Gastrocnemius medialis (tissue), 4 donors: Measurements from ENCODE around the gene PSMG4. TPM values are rescaled to one million over a fixed set of nuclear protein-coding genes. Genes with fewer than 3 reads are reported as not detected.

Source experiments
- ATAC-seq, 2 donors: fragments of 150-250 bp; one replicate each; pipeline ENCODE4 v1.9.1; 2016
- DNase-seq, 2 donors: peaks; one replicate each; pipeline ENCODE4 v3.0.0-alpha.2; 2019
- H3K27ac ChIP-seq, 4 donors: fragments of 200-600 bp; sonication (generic); 1 replicate in 1 of 4; 2 replicates in 3 of 4; pipeline ENCODE4 v1.5.1; 2016 to 2018; ENCODE audit warnings: mild to moderate bottlenecking in 2 of 4, moderate library complexity in 1 of 4
- H3K27me3 ChIP-seq, 3 donors: fragments of 200-600 bp; sonication (generic) in 2 of 3; 1 replicate in 1 of 3; 2 replicates in 2 of 3; pipeline versions ENCODE4 v1.5.1 to v1.6.0; 2016 to 2019; ENCODE audit warnings: mild to moderate bottlenecking in 1 of 3, moderate library complexity in 1 of 3
- H3K36me3 ChIP-seq, 2 donors: fragments of 200-600 bp; sonication (generic) in 1 of 2; one replicate each; pipeline ENCODE4 v1.5.1; 2017 to 2018
- H3K4me1 ChIP-seq, 2 donors: fragments of 200-600 bp; sonication (generic) in 1 of 2; one replicate each; pipeline ENCODE4 v1.5.1; 2016 to 2017; ENCODE audit warnings: mild to moderate bottlenecking in 2 of 2
- H3K4me3 ChIP-seq, 4 donors: fragments of 200-600 bp; sonication (generic) in 3 of 4; 1 replicate in 1 of 4; 2 replicates in 3 of 4; pipeline ENCODE4 v1.5.1; 2016 to 2019; ENCODE audit warnings: mild to moderate bottlenecking in 2 of 4
- H3K9me3 ChIP-seq, 3 donors: fragments of 200-600 bp; sonication (generic) in 2 of 3; 1 replicate in 1 of 3; 2 replicates in 2 of 3; pipeline ENCODE4 v1.5.1; 2016 to 2019
- POLR2A ChIP-seq, 2 donors: fragments of 450-650 bp; IDR thresholded peaks; one replicate each; pipeline ENCODE4 v1.6.1; 2017; ENCODE audit warnings: antibody characterized with exemption in 2 of 2, mild to moderate bottlenecking in 2 of 2, moderate library complexity in 2 of 2
- in situ Hi-C, 4 donors: fragments of 200-750 bp; cut with MboI; loops; one replicate each; pipeline versions ENCODE4 v1.15.0 to v1.8.0; 2017; ENCODE audit warnings: low sequenced_read_pairs in 4 of 4
- intact Hi-C: fragments of 100-400 bp; cut with DNase I; formaldehyde crosslinking; loops from one replicate; pipeline ENCODE4 v1.15.1; 2023; ENCODE audit warnings: low total_unique reads
- total RNA-seq, 4 donors: library from RNA; depleted of rRNA; stranded (reverse); fragments of >200 nt; gene quantifications; one replicate each; pipeline versions ENCODE4 v1.1.0 to v1.2.3, GENCODE V29; 2016
- TF ChIP-seq, protein P1 (sequence below), 5 experiments: fragments of 450-650 bp in 3 of 5; fragments of 200-600 bp in 2 of 5; sonication (generic) in 2 of 5; IDR thresholded peaks in 4 of 5; conservative IDR thresholded peaks in 1 of 5; 1 replicate in 4 of 5; 2 replicates in 1 of 5; pipeline ENCODE4 v1.5.1; 2016 to 2019; ENCODE audit warnings: antibody characterized with exemption in 5 of 5, mild to moderate bottlenecking in 3 of 5, moderate library complexity in 3 of 5

PSMG4 gene
- total RNA-seq, 4 donors from 2014 or later = 16.4 to 27.6 (median 22.0) TPM

DNA sequence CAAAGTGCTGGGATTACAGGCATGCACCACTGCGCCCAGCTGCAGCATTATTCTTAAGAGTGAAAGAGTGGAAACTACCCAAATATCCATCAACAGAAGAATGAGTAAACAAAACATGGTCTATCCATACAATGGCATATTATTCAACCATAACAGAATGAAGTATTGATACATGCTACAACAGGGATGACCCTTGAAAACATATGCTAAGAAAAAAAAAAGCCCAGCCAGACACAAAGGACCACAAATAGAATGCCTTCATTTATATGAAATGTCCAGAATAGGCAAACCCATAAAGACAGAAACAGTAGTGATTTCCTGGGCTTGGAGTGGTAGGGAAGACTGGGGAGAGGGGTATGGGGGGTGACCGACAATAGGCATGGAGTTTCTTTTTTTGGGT lies 38.4 kb upstream of the PSMG4 start:
- in situ Hi-C loops = no loop called here
- Histone ChIP-seq H3K9me3 (no peaks in the 10 kb centered on the region), H3K4me3 (no peak overlapping the region), H3K36me3 (no peaks in the 10 kb centered on the region), H3K27ac (no peak overlapping the region), H3K4me1 (no peaks in the 10 kb centered on the region), H3K27me3 (no peaks in the 10 kb centered on the region)
- intact Hi-C loops = no loop called here
- TF ChIP-seq, protein P1, sequence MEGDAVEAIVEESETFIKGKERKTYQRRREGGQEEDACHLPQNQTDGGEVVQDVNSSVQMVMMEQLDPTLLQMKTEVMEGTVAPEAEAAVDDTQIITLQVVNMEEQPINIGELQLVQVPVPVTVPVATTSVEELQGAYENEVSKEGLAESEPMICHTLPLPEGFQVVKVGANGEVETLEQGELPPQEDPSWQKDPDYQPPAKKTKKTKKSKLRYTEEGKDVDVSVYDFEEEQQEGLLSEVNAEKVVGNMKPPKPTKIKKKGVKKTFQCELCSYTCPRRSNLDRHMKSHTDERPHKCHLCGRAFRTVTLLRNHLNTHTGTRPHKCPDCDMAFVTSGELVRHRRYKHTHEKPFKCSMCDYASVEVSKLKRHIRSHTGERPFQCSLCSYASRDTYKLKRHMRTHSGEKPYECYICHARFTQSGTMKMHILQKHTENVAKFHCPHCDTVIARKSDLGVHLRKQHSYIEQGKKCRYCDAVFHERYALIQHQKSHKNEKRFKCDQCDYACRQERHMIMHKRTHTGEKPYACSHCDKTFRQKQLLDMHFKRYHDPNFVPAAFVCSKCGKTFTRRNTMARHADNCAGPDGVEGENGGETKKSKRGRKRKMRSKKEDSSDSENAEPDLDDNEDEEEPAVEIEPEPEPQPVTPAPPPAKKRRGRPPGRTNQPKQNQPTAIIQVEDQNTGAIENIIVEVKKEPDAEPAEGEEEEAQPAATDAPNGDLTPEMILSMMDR (IDR thresholded peaks at IDR 0.05 in 4 of 5, conservative IDR thresholded peaks at IDR 0.05 in 1 of 5) = no peak
- TF ChIP-seq POLR2A (IDR thresholded peaks at IDR 0.05) = no peak
- no peak for DNase-seq
- no peak for ATAC-seq

DNA sequence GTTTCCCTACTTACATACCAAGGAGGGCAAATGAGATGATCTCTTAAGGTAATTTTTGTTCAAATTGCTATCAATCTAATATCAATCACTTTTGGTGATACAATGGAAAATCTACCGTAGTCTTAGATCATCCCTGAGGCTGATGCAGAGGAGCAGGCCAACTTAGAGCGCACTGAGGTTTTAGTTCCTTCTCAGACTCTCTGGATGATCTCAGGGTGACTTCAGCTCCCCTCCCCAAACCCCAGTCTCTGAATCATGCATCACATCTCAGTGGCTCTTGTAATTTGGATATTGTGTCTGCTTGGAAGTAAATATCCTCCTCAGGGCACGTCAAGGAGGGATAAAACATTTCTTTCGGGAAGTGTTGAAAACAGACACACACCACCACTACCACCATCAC lies 37.2 kb upstream of the PSMG4 start:
- in situ Hi-C loops (no loop called here), intact Hi-C loops (no loop called here)
- ATAC-seq = no peak
- TF ChIP-seq POLR2A (IDR thresholded peaks at IDR 0.05) = no peak
- TF ChIP-seq, protein P1 (IDR thresholded peaks at IDR 0.05 in 4 of 5, conservative IDR thresholded peaks at IDR 0.05 in 1 of 5) = no peak
- Histone ChIP-seq H3K4me1 (peaks cover under 1 to 1% of the 10 kb centered on the region in 2 donors), H3K9me3 (no peaks in the 10 kb centered on the region), H3K27ac (no peak overlapping the region), H3K27me3 (peaks cover 7 to 8% (median 8%) of the 10 kb centered on the region in 3 donors), H3K36me3 (no peaks in the 10 kb centered on the region), H3K4me3 (no peak overlapping the region)
- DNase-seq = no peak

DNA sequence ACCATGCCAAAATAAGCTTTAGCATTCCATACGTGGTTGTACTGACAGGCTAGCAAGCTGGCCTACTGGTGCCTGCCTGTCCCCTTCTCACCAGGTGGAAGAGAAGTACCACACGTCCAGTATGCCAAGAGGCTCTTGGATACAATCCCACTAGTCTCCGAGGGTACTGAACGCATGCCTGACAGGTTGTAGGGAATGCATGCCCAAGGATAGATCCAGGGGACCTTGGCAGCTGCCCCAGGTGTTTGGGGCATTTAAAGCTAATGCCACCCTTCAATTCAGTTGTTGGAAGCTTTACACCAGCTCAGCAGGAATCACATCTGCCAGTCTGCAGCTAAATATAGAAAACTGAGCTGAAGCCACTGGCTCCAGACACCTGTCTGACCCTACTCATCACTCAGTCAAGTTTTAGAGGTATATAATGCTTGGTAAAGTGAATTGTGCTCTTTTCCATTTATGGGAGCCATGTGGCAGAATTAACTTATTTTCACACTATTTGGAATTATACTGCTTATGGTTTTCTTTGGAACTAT lies 36.2 kb upstream of the PSMG4 start:
- in situ Hi-C loops (no loop called here), intact Hi-C loops (no loop called here)
- ATAC-seq = peak in 1 of 2 donors; percentile 56
- Histone ChIP-seq H3K27ac (no peak overlapping the region), H3K9me3 (no peaks in the 10 kb centered on the region), H3K4me3 (no peak overlapping the region), H3K36me3 (no peaks in the 10 kb centered on the region), H3K4me1 (peaks cover 9 to 11% of the 10 kb centered on the region in 2 donors), H3K27me3 (peaks cover 17 to 18% (median 18%) of the 10 kb centered on the region in 3 donors)
- TF ChIP-seq, protein P1 (IDR thresholded peaks at IDR 0.05 in 4 of 5, conservative IDR thresholded peaks at IDR 0.05 in 1 of 5) = no peak
- TF ChIP-seq POLR2A (IDR thresholded peaks at IDR 0.05) = no peak
- DNase-seq = no peak

DNA sequence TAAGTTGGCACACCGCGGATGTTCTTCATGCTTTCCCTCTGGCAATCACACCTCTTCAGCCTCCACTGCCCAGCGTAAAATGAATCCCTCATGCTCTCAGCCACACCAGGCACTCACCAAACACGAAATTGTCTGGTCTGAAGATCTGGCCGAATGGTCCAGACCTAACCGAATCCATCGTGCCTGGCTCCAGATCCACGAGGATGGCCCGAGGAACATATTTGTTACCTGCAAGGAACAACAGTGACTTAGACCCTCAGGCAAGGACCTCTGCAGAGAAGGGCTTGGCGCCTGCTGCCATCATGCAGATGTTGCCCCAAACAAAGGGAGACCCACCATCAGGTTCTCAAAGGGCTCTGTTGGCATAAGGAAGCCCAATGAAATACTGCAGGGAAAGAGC lies 32.7 kb upstream of the PSMG4 start:
- H3K9me3 ChIP-seq = no peaks in the 10 kb centered on the region
- H3K27me3 ChIP-seq = peaks cover 50 to 52% (median 52%) of the 10 kb centered on the region in 3 donors
- no peak overlapping the region for H3K27ac ChIP-seq
- H3K4me3 ChIP-seq = no peak overlapping the region
- peaks cover 24 to 29% of the 10 kb centered on the region in 2 donors for H3K4me1 ChIP-seq
- TF ChIP-seq, protein P1 (IDR thresholded peaks at IDR 0.05 in 4 of 5, conservative IDR thresholded peaks at IDR 0.05 in 1 of 5) = no peak
- ATAC-seq = no peak
- no peak for DNase-seq
- intact Hi-C loops (loop anchor here (5.0 kb wide), 1 partner anchor 69 kb away; the partner anchor contains the start of gene TUBB2A), in situ Hi-C loops (no loop called here)
- H3K36me3 ChIP-seq = no peaks in the 10 kb centered on the region
